Raji (cell line): ENCODE results near the gene FAM3B.

Source experiments
- POLR2A ChIP-seq: IDR thresholded peaks from 2 replicates; pipeline ENCODE4 v1.6.1; 2011; ENCODE audit warnings: low read depth, low read length, control low read depth; ENCODE audit not compliant: insufficient read depth

FAM3B gene

DNA sequence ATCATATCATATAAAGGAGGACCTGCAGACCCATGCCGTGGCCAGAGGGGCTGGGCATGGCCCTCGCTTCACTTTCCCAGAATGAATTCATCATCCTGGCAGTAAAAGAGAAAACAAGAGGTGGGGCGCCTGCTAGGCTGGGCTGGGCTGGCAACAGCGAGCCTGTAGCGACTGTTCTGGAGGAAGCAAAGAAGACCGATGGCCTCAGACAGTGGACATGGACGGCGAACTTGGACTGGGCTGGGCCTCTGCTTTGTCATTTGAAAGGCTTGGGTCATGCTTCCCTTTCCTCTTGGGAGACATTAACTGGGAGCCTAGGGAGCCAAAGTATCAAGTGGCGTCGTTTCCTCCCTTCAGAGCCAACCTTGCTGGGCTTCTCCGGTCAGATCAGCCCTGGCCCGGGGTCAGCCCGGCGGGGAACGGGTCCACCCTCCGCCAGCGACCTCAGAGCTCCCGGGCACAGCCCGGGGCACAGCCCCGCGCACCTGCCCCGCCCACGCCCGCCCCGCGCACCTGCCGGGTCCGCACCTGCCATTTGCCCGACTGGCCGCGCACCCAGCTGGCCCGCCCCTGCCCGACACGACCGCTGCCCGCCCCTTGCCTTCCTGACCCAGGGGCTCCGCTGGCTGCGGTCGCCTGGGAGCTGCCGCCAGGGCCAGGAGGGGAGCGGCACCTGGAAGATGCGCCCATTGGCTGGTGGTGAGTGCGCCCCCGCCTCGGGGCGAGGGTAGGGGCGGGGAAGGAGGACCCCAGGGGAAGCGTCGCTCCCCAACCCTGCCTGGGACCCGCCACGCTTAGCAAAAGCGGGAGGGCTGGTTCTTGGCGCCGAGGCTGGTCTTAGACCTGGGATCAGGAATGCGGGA is at the start of gene FAM3B:
Gene FAM3B, plus strand, starts transcription at position 602 of the 863 bp plus-strand sequence. Its CDS starts 79 bp downstream, at position 681.
- no peak for TF ChIP-seq POLR2A

DNA sequence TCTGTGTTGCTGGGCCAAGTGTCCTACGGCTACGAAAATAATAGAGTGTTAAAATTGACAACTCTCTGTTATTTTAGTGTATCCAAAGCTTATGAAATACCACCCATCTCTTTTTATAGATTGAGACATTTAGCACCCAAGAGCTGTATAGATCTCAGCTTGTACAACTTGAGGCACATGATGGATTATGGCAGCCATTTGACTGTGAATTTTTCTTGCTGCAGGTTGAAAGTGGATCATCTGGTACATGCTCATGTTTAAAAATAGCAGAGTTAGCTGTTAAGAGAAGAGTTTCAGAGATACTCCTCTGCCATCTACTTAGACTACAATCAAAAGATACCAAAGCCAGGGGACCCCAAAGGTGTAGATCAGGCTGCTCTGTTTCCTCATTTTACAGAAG is 49.3 kb upstream of the FAM3B start:
- TF ChIP-seq POLR2A: no peak

DNA sequence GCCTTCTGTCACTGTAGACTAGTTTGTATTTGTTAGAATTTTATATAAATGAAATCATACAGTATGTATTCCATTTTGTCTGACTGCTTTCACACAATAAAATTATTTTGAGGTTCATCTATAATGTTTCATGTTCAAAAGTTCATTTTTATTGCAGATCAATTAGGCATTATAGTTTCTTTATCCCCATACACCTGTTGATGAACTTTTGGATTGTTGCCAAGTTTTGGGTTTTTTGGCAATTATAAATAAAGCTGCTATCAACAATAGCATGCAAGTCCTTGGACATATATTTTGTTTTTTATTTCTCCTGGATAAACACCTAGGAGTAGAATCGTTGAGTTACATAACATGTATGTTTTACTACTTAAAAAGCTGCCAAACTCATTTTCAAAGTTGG is 47.1 kb upstream of the FAM3B start:
- TF ChIP-seq POLR2A: no peak

GRCh38 chr21:41277196-41277595 is 39.4 kb upstream of the FAM3B start:
- no peak for TF ChIP-seq POLR2A

DNA sequence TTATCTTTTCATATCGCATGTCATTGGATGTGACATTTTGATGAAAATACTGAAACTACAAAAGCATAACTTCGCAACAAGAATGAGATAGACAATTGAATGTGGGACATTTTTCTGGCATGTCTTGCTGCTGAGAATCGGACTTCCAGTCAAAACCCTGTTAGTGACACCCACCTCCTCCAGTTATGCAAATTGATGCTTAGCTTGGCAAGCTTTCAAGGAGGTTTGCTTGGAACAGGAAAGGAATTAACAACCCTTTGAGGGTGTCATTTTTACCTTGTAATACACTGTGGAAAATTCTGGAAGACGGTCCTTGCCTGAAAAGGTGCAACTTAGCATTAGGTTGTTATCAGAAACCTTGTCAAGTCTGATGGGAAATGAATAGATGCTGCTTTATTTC is 38.8 kb upstream of the FAM3B start:
- TF ChIP-seq POLR2A: no peak

DNA sequence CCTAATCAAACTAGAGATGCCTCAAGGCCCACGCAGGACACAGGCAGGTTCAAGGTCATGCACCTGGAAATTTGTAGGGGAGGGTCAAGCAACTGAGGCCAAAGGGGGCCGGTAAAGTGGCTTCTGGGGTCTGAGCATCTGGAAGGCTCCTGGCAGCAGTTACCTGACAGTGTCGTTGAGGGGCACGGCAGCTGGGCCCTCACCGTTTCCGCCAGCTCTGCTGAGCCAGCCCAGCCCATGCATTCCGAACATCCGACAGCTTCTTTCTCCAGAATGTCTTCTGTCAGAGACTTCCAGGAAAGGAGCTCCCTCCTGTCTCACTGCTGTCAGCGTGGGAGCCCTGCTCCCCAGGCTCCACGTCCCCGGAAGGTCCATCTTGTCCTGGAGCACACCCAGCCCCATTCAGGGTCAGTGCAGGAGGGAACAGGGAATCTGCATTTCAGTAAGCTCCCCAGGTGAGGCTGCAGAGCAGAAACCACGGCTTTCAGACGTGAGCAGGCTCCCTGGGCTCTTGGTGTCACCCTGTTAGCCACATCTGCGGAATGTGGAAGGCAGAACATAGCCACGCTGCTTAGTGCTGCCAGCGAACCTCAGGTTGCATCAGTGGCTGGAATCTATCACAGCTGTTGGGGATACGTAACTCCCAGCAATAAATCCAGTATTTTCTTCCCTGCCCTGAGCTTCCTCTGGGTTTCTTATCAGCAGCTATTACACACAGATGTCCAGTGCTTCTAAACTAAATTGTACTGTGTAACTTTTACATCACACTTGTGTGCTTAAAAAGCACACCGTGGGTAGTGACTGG is 36.3 kb upstream of the FAM3B start:
- TF ChIP-seq POLR2A: no peak

- TF ChIP-seq POLR2A: no peak
These were observed 34.2 kb upstream of the FAM3B start for GRCh38 chr21:41282412-41282811.

DNA sequence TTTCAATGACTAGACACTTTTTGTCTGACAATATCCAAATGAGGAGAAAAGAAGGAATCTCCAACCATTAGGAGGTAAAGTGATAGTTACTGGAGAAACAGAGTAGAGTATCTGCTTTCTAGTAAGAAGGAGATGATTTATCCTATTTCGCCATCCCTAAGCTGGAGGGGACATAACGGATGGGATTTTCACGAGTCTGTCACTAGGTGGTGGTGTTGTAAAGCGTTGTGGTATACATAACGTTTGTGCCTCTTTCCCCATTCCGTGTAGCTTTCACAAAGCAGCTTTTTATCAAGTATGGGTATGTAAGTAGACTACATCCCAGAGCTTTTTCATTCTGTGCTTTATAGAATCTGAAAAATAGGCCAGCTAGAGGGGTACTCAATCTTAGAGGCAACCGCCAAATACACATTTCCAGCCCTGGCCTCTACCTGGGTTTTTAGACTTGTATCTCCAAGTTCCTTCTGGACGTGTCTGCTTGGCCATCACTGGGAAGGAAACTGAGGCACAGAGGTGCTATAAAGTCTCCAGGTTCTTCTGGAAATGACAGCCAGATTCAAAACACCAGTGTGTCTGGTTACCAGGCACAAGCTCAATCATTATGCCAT is 33.3 kb upstream of the FAM3B start:
- no peak for TF ChIP-seq POLR2A

DNA sequence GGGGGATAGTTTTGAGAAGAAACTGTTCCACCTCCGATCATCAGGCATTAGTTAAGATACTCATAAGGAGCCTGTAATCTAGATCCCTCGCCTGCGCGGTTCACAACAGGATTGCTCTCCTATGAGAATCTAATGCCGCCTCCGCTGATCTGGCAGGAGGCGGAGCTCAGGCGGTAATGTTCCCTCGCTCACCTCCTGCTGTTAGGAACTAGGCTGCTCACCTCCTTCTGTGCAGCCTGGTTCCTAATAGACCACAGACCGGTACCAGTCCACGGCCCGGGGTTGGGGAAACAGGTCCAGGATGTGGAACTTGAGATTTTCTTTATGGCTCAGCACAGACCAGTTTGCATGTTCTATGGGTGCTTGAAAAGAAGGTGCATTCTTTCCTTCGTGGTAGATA is 27.2 kb upstream of the FAM3B start:
- no peak for TF ChIP-seq POLR2A

DNA sequence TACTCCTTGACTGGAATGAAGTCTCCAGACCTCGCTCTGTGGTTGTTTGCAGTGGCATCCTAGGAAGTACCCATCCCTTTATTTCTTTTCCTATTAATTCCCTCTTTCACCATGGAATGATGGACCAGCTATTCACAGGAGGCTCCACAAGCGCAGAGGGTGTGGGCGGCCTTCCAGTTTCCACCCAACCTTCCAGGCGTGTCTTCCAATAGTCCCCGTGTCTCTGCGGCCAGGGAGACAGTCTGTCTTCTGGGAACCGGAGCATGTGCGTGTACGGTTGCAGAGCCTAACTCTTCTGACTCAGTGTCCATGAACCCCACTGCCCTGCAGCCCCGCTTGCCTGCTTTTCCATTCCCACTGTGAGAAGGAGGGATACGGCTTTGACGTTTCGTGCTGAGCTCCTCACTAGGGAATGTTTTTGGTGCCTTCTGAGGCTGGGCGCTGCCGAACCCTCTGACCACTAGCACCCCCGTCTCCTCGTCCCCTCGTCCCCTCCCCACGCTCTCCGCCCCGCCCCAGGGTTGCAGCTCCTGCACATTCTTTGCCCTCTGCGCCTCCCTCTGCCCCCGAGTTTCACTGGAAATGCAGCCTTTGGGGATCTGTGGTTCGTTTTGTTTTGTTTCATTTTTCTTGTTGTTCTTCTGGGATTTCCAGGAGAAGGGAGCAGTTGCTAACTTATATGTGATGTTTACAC is 26.3 kb upstream of the FAM3B start:
- no peak for TF ChIP-seq POLR2A

GRCh38 chr21:41294548-41295231 is 21.9 kb upstream of the FAM3B start:
- TF ChIP-seq POLR2A: no peak

- TF ChIP-seq POLR2A: no peak
These were observed 20.8 kb upstream of the FAM3B start for GRCh38 chr21:41295721-41296254.

DNA sequence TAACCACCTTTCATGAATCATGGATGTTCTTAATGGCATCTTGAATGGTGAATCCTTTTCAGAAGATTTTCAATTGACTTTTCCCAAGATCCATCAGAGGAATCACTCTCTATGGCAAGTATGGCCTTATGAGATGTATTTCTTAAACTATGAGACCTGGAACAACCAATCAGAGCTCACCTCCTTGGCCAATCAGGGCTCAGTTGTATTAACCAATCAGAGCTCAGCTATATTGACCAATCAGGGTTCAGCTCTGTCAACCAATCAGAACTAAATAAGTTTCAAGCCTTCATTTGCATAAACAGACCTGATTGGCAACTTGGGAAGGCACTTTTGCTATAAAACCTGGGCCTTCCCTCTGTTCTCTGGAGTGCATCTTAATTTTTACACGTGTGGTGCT is 13.6 kb upstream of the FAM3B start:
- TF ChIP-seq POLR2A: no peak

DNA sequence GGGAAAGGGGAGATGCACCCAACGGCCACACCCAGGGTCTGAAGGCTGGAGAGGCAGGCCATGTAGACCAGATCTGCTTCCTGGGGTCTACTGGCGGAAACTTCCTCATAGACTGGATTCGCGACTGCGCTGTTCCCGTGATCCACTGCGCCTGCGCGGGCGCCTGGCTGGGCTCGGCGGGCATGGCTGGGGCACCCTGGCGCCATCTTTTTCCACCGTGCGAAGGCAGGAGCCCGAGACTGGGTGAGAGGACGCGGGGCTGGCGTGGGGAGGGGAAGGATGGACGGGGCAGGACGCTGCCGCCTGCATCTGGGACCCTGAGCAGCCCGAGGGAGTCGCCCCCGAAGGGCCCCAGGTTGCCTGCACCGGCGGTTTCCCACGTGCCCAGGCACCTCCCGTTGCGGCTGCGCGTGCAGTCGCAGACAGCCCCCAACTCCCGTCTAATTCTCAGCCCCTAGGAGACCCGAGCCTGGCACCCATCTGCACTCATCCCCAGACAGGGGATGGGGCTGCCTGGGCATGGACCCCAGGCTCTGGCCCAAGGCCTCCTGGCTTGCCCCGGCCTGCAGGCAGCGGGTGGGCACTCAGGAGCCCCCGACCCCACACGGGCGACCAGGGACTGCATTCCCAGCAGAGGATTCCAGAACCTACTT is 12.4 kb upstream of the FAM3B start:
- no peak for TF ChIP-seq POLR2A
